ENCODE data around the gene DCP2. TPM values are rescaled to one million over a fixed set of nuclear protein-coding genes. Genes with fewer than 3 reads are reported as not detected.
"Not testable (repeated sequence)": the region's sequence is repeated elsewhere in the genome, so short reads cannot be mapped to it uniquely, and the experiment has no call there.

The DCP2 gene
- polyA plus RNA-seq, 1 experiment, result 18.4 TPM

DNA sequence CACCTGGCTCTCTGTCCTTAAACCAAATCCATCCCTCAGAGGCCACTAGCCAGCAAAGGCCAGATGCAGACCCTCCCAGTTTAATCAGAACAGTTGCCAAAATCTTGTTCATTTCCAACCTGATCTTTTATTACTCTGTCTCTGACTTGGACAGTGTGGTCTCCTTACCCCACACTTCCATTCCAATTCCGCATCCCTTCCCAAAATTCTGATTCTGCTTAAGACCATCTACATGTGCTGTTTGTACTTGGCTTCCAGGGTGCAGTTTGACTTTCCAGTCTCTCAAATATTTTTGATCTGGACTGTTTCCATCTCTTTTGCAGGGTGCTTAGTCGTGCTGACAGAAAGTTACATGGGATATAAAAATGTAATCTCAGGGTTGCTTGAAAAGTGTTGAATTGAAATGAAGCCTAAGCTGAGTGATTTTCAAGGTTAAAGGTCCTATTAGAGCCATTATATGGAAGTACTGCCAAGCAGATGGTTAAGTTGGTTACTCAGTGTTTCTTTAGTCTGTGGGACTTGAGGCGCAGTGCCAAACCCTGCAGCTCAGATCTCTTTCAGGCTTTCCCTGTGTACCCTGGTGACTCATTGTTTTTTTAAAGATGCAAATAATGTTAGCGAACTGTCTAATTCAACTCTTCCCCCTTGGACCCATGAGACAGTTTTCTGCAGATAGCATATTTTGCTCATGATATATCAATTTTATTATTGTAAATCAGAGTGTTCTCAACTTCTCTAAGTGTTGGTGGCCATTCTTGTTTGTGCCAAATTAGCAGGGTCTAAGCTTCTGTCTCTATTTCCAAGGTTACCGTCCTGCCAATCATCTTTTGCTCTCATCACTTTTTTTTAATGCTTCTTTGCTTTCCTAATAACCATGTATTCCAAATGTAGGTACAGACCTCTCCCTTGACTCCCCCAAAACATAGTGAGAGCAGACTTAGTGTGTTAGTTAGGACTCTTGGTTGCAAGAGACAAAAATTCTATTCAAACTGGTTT is 18.2 kb upstream of the DCP2 start:
- Histone ChIP-seq H3K27me3 (ENCODE audit: control insufficient read depth, insufficient read depth, low read length) (no peaks in the 10 kb centered on the region), H3K4me3 (ENCODE audit: low read depth, low read length) (no peak overlapping the region), H3K9me3 (ENCODE audit: control insufficient read depth, insufficient read depth, low read length) (no peaks in the 10 kb centered on the region; the same call in 1 of the 2 replicates), H3K27ac (ENCODE audit: low read depth, low read length) (no peak overlapping the region)
- peak; percentile 86 for DNase-seq (ENCODE audit: low read depth, low spot score)
- CTCF ChIA-PET, result interaction anchor here (0.9 kb wide), 1 partner anchor 38 kb away, joined by 3 read pairs; no protein-coding TSS in a partner anchor
- POLR2A ChIA-PET, result interaction anchor here (1.1 to 1.6 kb wide), 2 partner anchors 18 to 37 kb away, joined by 3 to 4 read pairs; partner anchors contain the start of gene DCP2
- TF ChIP-seq, protein P1, sequence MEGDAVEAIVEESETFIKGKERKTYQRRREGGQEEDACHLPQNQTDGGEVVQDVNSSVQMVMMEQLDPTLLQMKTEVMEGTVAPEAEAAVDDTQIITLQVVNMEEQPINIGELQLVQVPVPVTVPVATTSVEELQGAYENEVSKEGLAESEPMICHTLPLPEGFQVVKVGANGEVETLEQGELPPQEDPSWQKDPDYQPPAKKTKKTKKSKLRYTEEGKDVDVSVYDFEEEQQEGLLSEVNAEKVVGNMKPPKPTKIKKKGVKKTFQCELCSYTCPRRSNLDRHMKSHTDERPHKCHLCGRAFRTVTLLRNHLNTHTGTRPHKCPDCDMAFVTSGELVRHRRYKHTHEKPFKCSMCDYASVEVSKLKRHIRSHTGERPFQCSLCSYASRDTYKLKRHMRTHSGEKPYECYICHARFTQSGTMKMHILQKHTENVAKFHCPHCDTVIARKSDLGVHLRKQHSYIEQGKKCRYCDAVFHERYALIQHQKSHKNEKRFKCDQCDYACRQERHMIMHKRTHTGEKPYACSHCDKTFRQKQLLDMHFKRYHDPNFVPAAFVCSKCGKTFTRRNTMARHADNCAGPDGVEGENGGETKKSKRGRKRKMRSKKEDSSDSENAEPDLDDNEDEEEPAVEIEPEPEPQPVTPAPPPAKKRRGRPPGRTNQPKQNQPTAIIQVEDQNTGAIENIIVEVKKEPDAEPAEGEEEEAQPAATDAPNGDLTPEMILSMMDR (IDR thresholded peaks at IDR 0.05; ENCODE audit: low read depth, low read length), result no peak

DNA sequence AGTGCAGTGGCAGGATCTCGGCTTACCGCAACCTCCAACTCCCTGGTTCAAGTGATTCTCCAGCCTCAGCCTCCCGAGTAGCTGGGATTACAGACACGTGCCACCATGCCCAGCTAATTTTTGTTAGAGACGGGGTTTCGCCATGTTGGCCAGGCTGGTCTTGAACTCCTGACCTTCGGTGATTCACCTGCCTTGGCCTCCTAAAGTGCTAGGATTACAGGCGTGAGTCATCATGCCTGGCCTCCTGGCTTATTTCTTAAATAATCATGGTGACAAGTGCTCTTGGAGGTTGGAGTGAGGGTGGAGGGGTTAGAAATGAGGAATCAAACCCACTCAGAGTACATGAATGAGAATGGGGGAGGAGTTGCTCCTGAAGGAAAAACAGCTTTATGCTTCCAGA is 16.7 kb upstream of the DCP2 start:
- ChIA-PET CTCF (interaction anchor here (1.0 to 1.2 kb wide), 2 partner anchors 36 to 38 kb away, joined by 3 to 9 read pairs; no protein-coding TSS in a partner anchor), POLR2A (interaction anchor here (0.8 kb wide), 1 partner anchor 38 kb away, joined by 4 read pairs; the partner anchor contains the start of gene REEP5)
- peak; percentile 55 for DNase-seq (ENCODE audit: low read depth, low spot score)
- H3K27me3 ChIP-seq (ENCODE audit: control insufficient read depth, insufficient read depth, low read length); H3K9me3 ChIP-seq (ENCODE audit: control insufficient read depth, insufficient read depth, low read length); H3K4me3 ChIP-seq (ENCODE audit: low read depth, low read length): not testable (repeated sequence)
- H3K27ac ChIP-seq (ENCODE audit: low read depth, low read length), result peak overlapping the region; percentile 13

DNA sequence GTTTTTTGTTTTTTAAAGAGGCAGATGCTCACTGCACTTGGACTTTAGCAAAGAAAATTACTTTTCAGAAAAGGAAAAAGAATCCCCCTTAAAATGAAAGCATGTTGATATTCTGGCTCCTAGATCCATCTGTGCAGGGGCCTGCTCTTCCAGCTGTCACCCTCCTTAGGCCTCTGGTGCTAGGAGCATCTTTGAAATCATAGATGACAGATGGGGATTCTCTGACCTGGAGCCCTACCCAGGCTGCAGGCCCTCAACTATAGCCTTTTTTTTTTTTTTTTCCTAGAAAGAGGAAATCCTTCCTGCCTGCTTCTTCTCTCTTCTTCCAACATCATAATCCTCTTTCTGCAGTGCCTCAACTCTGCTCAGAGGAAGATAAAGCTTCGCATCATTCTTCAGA is 16.3 kb upstream of the DCP2 start:
- TF ChIP-seq, protein P1 (IDR thresholded peaks at IDR 0.05; ENCODE audit: low read depth, low read length), result no peak
- H3K27ac ChIP-seq (ENCODE audit: low read depth, low read length), result no peak overlapping the region
- POLR2A ChIA-PET, result interaction anchor here (0.8 kb wide), 1 partner anchor 38 kb away, joined by 4 read pairs; the partner anchor contains the start of gene REEP5
- DNase-seq (ENCODE audit: low read depth, low spot score), result no peak
- no peak overlapping the region for H3K4me3 ChIP-seq (ENCODE audit: low read depth, low read length)
- H3K27me3 ChIP-seq (ENCODE audit: control insufficient read depth, insufficient read depth, low read length), result no peaks in the 10 kb centered on the region
- H3K9me3 ChIP-seq (ENCODE audit: control insufficient read depth, insufficient read depth, low read length), result no peaks in the 10 kb centered on the region
- CTCF ChIA-PET, result interaction anchor here (0.7 to 1.2 kb wide), 3 partner anchors 36 to 647 kb away, joined by 3 to 9 read pairs (median 9); no protein-coding TSS in a partner anchor

DNA sequence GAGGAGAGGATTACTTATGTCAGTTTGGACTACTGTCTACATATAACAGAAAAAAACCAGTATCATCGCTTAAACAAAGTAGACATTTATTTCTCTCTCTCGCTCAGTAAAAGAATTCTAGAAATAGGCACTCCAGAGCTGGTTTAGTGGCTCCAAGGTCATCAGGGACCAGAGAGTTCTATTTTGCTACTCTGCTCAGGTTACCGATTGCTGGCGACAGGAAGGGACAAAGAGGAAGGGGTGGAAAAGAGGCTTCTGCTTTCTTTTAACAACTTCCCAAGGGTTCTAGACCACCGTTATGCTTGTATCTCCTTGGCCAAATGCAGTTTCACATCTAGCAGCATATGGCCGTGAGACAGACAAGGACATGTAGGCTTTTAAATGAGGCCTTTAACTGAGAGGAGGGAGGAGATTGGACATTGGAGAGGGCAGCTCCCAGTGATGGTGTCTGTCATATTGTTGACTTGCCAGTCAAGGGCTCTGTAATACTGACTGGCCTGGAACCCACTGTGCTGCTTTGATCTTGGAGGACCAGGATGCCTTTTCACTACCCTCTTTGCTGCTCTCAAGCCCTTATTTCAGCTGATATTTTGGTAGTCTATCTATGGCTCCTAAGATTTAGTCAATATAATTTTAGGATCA is 15.6 kb upstream of the DCP2 start:
- H3K27me3 ChIP-seq (ENCODE audit: control insufficient read depth, insufficient read depth, low read length), result no peaks in the 10 kb centered on the region
- H3K27ac ChIP-seq (ENCODE audit: low read depth, low read length), result no peak overlapping the region
- CTCF ChIA-PET, result interaction anchor here (0.6 to 1.2 kb wide), 4 partner anchors 8 to 647 kb away, joined by 3 to 9 read pairs (median 6); no protein-coding TSS in a partner anchor
- H3K9me3 ChIP-seq (ENCODE audit: control insufficient read depth, insufficient read depth, low read length), result no peaks in the 10 kb centered on the region
- TF ChIP-seq, protein P1 (IDR thresholded peaks at IDR 0.05; ENCODE audit: low read depth, low read length), result no peak
- DNase-seq (ENCODE audit: low read depth, low spot score), result no peak
- no peak overlapping the region for H3K4me3 ChIP-seq (ENCODE audit: low read depth, low read length)
- POLR2A ChIA-PET, result no interaction called here

DNA sequence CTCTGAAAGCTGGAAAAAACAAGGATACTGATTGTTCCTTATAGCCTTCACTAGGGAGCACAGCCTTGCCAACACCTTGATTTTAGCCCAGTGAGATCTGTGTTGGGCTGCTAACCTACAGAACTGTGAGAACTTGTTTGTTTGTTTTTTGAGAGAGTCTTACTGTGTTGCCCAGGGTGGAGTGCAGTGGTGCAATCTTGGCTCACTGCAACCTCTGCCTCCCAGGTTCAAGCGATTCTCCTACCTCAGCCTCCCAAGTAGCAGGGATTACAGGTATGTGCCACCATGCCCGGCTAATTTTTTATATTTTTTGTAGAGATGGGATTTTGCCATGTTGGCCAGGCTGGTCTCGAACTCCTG is 13.2 kb upstream of the DCP2 start:
- H3K4me3 ChIP-seq (ENCODE audit: low read depth, low read length); H3K9me3 ChIP-seq (ENCODE audit: control insufficient read depth, insufficient read depth, low read length); DNase-seq (ENCODE audit: low read depth, low spot score); H3K27me3 ChIP-seq (ENCODE audit: control insufficient read depth, insufficient read depth, low read length): not testable (repeated sequence)
- CTCF ChIA-PET, result interaction anchor here (1.2 to 3.4 kb wide), 5 partner anchors 12 to 40 kb away, joined by 3 to 9 read pairs (median 7); no protein-coding TSS in a partner anchor
- H3K27ac ChIP-seq (ENCODE audit: low read depth, low read length), result peak overlapping the region; percentile 25
- POLR2A ChIA-PET, result interaction anchor here (1.0 to 1.2 kb wide), 2 partner anchors 13 to 49 kb away, joined by 3 to 5 read pairs; partner anchors contain the start of gene DCP2

Measured in AG04450 (cell line).